Germinal center (tissue), 1 donor: ENCODE results near the gene RBBP8NL.

Source experiments
- DNase-seq: peaks from one replicate; pipeline ENCODE4 v3.0.0; 2012; ENCODE audit warnings: mixed read lengths, low spot score

Gene RBBP8NL

GRCh38 chr20:62392621-62393334 lies 34.6 kb downstream of the RBBP8NL start:
- no peak for DNase-seq

- no peak for DNase-seq
Measured at GRCh38 chr20:62392077-62392418, 35.3 kb downstream of the RBBP8NL start.

DNA sequence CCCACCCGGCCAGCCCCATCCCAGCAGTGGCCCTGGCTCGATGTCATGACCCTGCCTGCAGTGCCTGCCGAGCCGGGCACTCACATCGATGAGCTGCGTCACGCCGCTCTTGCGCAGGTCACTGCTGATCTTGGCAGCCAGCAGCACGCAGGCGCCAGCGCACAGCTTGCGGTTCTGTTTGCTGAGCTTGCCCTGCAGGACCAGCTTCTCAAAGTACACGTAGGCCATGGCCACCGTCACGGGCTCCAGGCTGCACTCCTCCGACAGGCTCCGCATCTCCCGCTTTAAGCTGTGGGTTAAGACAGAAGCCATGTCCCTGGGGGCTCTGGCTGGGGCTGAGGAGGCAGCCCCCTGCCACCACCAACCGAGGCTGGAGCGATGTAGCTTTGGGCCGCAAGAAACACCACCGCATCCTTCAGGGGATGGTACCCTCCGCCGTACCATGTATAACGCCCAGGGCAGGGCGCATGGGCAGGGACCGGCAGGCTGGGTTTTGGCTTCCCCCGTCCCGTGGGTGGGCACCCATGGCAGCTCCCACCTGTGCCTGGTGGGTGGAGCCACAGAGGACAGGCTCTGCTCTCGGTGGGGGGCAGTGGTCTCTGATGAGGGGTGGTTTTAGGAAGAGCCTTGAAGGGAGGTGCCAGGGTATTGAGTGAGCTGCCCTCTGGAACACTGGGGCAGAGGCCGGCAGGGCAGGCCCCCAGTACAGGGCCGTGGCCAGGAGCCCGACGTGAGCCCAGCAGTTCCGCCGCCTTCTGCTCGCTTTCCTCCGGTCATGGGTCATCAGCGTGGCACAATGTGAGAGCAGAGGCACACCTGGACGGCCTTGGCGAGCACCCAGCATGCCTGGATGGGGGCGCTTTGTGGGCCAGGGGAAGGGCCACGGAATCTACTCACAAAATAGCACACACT lies 35.9 kb downstream of the RBBP8NL start:
- DNase-seq: no peak

DNA sequence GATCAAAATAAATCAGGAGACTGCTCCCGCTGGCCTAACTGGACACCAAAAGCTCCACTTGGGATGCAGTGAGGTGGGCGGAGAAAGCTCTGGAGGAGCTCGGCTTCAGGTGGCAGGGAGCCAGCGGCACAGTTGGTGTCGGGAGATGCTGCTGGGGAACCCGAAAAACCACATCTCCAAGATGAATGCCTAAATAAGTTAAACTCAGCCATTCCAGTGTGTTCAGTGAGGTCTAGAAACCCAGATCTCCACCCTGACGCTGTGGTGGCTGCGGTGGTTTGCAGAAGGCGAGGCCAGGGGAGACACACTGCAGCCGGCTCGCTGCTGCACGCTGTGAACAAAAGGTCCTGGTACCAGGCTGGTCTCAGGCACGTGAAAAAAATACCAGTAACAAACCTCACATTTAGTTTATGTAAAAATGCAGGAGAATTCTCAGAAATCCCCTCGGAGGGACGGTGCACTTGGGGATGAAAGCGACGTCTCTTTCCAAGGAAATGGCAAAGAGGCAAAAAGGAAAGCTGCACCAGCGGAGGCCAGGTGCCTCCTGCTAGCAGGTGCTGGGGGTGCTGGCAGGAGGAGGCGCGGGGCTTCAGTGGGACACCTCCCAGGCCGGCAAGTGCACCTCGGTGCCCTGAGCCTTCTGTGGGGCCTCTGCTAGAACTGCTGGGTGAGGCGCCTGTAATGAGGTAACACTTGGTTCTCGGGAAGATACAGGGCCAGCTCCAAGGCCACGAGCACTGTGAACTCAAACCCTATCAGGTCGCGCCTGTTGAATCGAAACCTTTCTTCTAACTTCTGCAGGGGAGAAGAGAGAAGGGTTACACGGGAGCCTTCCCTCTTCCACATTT lies 36.8 kb downstream of the RBBP8NL start:
- no peak for DNase-seq

GRCh38 chr20:62389601-62390087 lies 37.7 kb downstream of the RBBP8NL start:
- DNase-seq: no peak

DNA sequence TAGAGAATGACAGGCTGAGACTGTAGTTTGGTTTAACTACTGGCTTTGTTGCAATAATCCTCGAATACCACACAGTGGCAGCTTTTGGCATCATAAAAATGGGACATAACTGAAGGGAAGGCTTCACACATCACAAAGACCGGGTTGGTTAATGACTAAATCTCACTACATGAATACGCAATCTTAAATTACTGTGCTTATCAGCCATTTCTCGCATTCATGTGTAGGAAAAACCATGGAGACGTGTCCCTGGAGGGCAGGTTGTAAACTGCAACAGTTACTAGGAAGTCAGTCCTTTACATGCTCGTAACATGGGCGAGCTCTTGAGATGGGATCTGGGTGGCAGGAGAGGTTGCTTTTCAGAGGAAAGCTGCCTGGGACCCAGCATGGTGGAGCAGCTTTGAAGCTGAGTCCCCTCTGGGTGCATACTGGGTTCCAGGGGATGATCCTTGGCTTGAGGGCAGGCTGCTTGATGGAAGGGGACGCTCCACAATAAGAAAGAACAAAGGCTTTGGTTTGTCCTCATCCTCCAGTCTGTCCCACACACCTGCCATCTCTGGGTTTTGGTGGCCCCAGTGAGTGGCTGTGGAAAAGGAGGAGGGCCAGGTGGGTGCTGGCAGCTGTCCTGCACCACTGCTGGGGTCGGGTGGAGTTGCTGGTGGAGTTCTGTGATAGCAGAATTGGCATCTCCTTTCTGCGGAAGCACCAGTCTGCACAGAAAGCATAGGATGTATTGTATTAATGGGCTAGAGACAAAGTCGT lies 38.3 kb downstream of the RBBP8NL start:
- no peak for DNase-seq

- DNase-seq: no peak
Measured at GRCh38 chr20:62387933-62388635, 39.3 kb downstream of the RBBP8NL start.

GRCh38 chr20:62387219-62387913 lies 40.0 kb downstream of the RBBP8NL start:
- DNase-seq: no peak

GRCh38 chr20:62386383-62387218 lies 40.7 kb downstream of the RBBP8NL start, which contains the start of gene RPS21:
Gene RPS21, plus strand, starts transcription at chr20:62387103. Its CDS starts 236 bp downstream, at chr20:62387339.
- DNase-seq: peak; percentile 91

- DNase-seq: peak; percentile 80
Measured at GRCh38 chr20:62382306-62383198, 44.8 kb downstream of the RBBP8NL start.

DNA sequence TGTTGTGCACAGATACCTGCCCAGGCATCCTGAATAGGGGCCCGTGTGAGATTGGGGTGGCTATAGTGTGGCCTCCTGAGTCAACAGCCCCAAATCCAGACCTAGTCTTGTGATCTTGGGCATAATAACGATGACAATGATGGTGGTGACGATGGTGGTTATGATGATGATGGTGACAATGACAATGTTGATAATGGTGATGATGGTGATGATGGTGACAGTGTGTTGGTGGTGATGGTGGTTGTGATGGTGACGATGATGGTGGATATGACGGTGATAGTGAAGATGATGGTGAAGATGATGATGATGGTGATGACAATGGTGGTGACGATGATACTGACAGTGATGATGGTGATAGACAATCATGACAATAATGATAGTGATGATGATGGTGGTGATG lies 45.5 kb downstream of the RBBP8NL start:
- no peak for DNase-seq

DNA sequence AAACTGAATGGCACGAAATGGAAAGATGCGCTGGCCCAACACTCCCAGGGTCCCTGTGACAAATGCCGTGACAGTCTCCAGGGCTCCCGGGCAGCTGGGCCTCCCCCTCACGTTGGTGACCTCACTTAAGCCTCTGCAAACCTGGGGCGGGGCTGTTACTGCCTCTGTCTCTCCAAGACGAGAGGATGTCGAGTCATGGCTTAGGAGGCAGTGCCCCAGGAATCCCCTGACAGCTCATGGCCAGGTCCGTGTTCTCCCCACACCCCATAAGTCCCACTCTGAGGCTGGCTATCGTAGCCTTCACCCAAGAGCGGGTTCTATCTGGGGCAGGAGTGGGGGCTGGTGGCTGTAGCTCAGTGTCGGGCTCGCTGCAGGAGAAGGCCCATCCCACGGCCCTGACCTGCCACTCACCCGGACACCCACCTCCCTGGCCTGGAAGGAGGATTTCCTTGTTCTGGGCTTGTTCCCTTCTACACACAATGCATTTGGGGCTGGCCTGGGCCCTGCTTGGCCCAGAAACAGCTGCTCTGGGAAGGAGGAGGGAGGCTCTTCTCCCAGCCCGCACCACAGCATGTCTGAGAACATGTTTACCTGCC lies 46.0 kb downstream of the RBBP8NL start:
- DNase-seq: no peak

- no peak for DNase-seq
Measured at GRCh38 chr20:62378215-62378614, 49.1 kb downstream of the RBBP8NL start.

DNA sequence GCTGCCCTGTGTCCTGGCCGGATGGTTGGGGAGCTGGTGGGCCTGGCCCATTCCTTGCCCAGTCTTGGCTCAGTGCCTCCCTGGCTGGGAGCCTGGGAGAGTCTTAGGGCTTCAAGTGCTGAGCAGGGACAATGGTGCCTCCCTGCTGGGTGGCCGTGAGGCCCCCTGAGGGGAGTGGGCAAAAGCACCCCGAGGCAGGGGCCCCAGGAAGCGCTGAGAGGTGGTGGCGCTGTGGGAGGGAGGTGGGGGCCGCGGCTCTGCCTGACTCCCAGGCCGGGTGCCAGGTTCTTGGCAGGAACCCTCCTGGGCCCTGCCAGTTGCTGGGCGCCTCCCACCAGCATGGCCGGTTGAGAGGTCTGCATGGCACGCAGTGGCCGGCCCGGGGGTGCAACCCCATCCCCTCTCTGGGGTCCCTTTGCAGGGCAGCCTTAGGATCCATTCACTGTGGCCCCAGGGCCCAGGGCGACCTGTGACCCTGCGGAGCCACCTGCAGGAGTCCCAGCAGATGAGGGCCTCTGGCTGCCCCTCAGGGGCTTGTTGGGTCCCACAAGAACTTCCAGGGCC lies 49.6 kb downstream of the RBBP8NL start:
- DNase-seq: no peak

- no peak for DNase-seq
Measured at GRCh38 chr20:62377064-62377461, 50.3 kb downstream of the RBBP8NL start.

- DNase-seq: no peak
Measured at GRCh38 chr20:62376112-62377063, 51.0 kb downstream of the RBBP8NL start.
